ENCODE measurements around the gene PALB2.

DNA sequence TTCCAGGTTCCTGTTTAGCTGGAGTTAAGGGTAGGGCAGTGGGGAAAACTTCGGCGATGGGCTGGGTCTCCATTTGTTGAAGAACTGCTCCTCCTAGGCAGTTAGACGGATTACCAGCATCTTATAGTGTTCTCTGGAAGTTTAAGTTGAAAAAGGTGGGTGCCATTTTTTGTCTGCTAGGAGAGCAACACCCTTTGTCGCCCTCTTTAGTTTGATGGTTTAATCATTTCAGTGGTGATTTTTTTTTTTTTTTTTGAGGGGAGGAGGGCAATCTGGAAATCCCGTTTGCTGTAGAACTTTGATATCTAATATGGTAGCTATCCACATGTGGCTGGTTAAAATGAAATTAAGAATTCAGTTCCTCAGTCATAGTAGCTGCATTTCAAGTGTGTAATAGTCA lies 79.5 kb downstream of the PALB2 start:
- TF ChIP-seq CTCF (IDR thresholded peaks at IDR 0.05 in 4 of 5, conservative IDR thresholded peaks at IDR 0.05 in 1 of 5) (no peak), POLR2A (IDR thresholded peaks at IDR 0.05) (no peak)
